B cell (primary cell): ENCODE measurements around the gene HDAC9.

Experiments
- EZH2 ChIP-seq: IDR thresholded peaks from 2 replicates; pipeline ENCODE4 v1.6.1; 2012; ENCODE audit warnings: borderline replicate concordance, low read depth, mild to moderate bottlenecking, moderate library complexity, low read length; ENCODE audit not compliant: insufficient read depth, poor library complexity, severe bottlenecking
- TF ChIP-seq, protein P1 (sequence below): fragments of 200-600 bp; IDR thresholded peaks from one replicate; pipeline ENCODE4 v1.8.0; 2022; ENCODE audit warnings: antibody characterized with exemption, mild to moderate bottlenecking

DNA sequence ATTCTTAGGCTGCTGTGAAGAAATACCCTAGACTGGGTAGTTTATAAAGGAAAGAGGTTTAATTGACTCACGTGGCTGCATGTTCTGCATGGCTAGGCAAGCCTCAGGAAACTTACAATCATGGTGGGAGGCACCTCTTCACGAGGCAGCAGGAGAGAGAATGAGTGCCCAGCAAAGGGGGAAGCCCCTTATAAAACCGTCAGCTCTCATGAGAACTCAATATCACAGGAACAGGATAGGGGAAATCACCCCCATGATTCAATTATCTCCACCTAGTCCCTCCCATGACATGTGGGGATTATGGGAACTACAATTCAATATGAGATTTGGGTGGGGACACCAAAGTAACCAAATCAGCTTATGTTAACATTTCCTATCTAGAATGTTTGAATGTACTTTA lies 362.7 kb downstream of the HDAC9 start:
- TF ChIP-seq, protein P1, sequence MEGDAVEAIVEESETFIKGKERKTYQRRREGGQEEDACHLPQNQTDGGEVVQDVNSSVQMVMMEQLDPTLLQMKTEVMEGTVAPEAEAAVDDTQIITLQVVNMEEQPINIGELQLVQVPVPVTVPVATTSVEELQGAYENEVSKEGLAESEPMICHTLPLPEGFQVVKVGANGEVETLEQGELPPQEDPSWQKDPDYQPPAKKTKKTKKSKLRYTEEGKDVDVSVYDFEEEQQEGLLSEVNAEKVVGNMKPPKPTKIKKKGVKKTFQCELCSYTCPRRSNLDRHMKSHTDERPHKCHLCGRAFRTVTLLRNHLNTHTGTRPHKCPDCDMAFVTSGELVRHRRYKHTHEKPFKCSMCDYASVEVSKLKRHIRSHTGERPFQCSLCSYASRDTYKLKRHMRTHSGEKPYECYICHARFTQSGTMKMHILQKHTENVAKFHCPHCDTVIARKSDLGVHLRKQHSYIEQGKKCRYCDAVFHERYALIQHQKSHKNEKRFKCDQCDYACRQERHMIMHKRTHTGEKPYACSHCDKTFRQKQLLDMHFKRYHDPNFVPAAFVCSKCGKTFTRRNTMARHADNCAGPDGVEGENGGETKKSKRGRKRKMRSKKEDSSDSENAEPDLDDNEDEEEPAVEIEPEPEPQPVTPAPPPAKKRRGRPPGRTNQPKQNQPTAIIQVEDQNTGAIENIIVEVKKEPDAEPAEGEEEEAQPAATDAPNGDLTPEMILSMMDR, result no peak
- no peak for TF ChIP-seq EZH2
